ENCODE measurements around the gene PRKD1.
"Not testable (repeated sequence)": the region's sequence is repeated elsewhere in the genome, so short reads cannot be mapped to it uniquely, and the experiment has no call there.

The PRKD1 gene

GRCh38 chr14:29865299-29865698 is 62.3 kb downstream of the PRKD1 start:
- no peak for ATAC-seq
- no peaks in the 10 kb centered on the region for H3K36me3 Mint-ChIP-seq
- no peak overlapping the region for H3K27ac Mint-ChIP-seq
- no peak overlapping the region for H3K4me3 Mint-ChIP-seq
- no peaks in the 10 kb centered on the region for H3K9me3 Mint-ChIP-seq
- no peaks in the 10 kb centered on the region for H3K27me3 Mint-ChIP-seq
- H3K4me1 Mint-ChIP-seq, result no peaks in the 10 kb centered on the region

GRCh38 chr14:29861996-29862395 is 65.7 kb downstream of the PRKD1 start:
- Mint-ChIP-seq H3K27me3 (no peaks in the 10 kb centered on the region), H3K4me3 (no peak overlapping the region), H3K9me3 (no peaks in the 10 kb centered on the region), H3K36me3 (no peaks in the 10 kb centered on the region), H3K27ac (no peak overlapping the region), H3K4me1 (peaks cover 21% of the 10 kb centered on the region)
- no peak for ATAC-seq

- ATAC-seq, result peak; percentile 92
- H3K4me3 Mint-ChIP-seq, result peak overlapping the region; percentile 68
- peaks cover 10% of the 10 kb centered on the region for H3K9me3 Mint-ChIP-seq
- H3K36me3 Mint-ChIP-seq, result no peaks in the 10 kb centered on the region
- no peaks in the 10 kb centered on the region for H3K27me3 Mint-ChIP-seq
- H3K27ac Mint-ChIP-seq, result peak overlapping the region; percentile 92
- H3K4me1 Mint-ChIP-seq, result peaks cover 25% of the 10 kb centered on the region
These were observed 69.3 kb downstream of the PRKD1 start for GRCh38 chr14:29858299-29858698.

- Mint-ChIP-seq H3K4me1 (peaks cover 25% of the 10 kb centered on the region), H3K27ac (peak overlapping the region; percentile 92), H3K27me3 (no peaks in the 10 kb centered on the region), H3K9me3 (peaks cover 10% of the 10 kb centered on the region), H3K36me3 (peaks cover under 1% of the 10 kb centered on the region), H3K4me3 (peak overlapping the region; percentile 68)
- ATAC-seq, result peak; percentile 88
These were observed 70.1 kb downstream of the PRKD1 start for GRCh38 chr14:29857551-29857950.

- no peak overlapping the region for H3K4me3 Mint-ChIP-seq
- peak overlapping the region; percentile 92 for H3K27ac Mint-ChIP-seq
- peaks cover 6% of the 10 kb centered on the region for H3K36me3 Mint-ChIP-seq
- no peaks in the 10 kb centered on the region for H3K27me3 Mint-ChIP-seq
- H3K9me3 Mint-ChIP-seq, result peaks cover 18% of the 10 kb centered on the region
- no peak for ATAC-seq
- peaks cover 25% of the 10 kb centered on the region for H3K4me1 Mint-ChIP-seq
These were observed 71.1 kb downstream of the PRKD1 start for GRCh38 chr14:29856516-29856915.

GRCh38 chr14:29853691-29854090 is 74.0 kb downstream of the PRKD1 start:
- Mint-ChIP-seq H3K9me3 (peaks cover 24% of the 10 kb centered on the region), H3K4me1 (peaks cover 21% of the 10 kb centered on the region)
- H3K36me3 Mint-ChIP-seq, H3K4me3 Mint-ChIP-seq, ATAC-seq, H3K27ac Mint-ChIP-seq, H3K27me3 Mint-ChIP-seq: not testable (repeated sequence)

- peaks cover 17% of the 10 kb centered on the region for H3K4me1 Mint-ChIP-seq
- no peak overlapping the region for H3K4me3 Mint-ChIP-seq
- peaks cover 24% of the 10 kb centered on the region for H3K9me3 Mint-ChIP-seq
- no peak overlapping the region for H3K27ac Mint-ChIP-seq
- ATAC-seq, result no peak
- peaks cover 6% of the 10 kb centered on the region for H3K36me3 Mint-ChIP-seq
- H3K27me3 Mint-ChIP-seq, result no peaks in the 10 kb centered on the region
These were observed 74.4 kb downstream of the PRKD1 start for GRCh38 chr14:29853272-29853671.

GRCh38 chr14:29851397-29851796 is 76.2 kb downstream of the PRKD1 start:
- peaks cover 24% of the 10 kb centered on the region for H3K9me3 Mint-ChIP-seq
- H3K27ac Mint-ChIP-seq, result no peak overlapping the region
- no peaks in the 10 kb centered on the region for H3K27me3 Mint-ChIP-seq
- H3K36me3 Mint-ChIP-seq, result peaks cover 6% of the 10 kb centered on the region
- no peak for ATAC-seq
- peaks cover 5% of the 10 kb centered on the region for H3K4me1 Mint-ChIP-seq
- no peak overlapping the region for H3K4me3 Mint-ChIP-seq

- H3K4me3 Mint-ChIP-seq, result no peak overlapping the region
- peaks cover 10% of the 10 kb centered on the region for H3K4me1 Mint-ChIP-seq
These were observed 80.6 kb downstream of the PRKD1 start for GRCh38 chr14:29847056-29847380.

GRCh38 chr14:29846339-29847055 is 81.2 kb downstream of the PRKD1 start:
- no peaks in the 10 kb centered on the region for H3K36me3 Mint-ChIP-seq
- peak overlapping the region; percentile 58 for H3K27ac Mint-ChIP-seq
- H3K4me1 Mint-ChIP-seq, result peaks cover 10% of the 10 kb centered on the region
- ATAC-seq, result peak; percentile 47
- no peak overlapping the region for H3K4me3 Mint-ChIP-seq
- H3K27me3 Mint-ChIP-seq, result no peaks in the 10 kb centered on the region
- peaks cover 7% of the 10 kb centered on the region for H3K9me3 Mint-ChIP-seq

More at GRCh38 chr14:29847056-29847380, 80.6 kb downstream of the PRKD1 start:
- peak overlapping the region; percentile 58 for H3K27ac Mint-ChIP-seq
- ATAC-seq, result no peak
- H3K27me3 Mint-ChIP-seq, result no peaks in the 10 kb centered on the region
- peaks cover 11% of the 10 kb centered on the region for H3K9me3 Mint-ChIP-seq
- H3K36me3 Mint-ChIP-seq, result peaks cover under 1% of the 10 kb centered on the region

GRCh38 chr14:29843981-29844380 is 83.7 kb downstream of the PRKD1 start:
- Mint-ChIP-seq H3K4me1 (peaks cover 10% of the 10 kb centered on the region), H3K4me3 (no peak overlapping the region), H3K27me3 (no peaks in the 10 kb centered on the region), H3K9me3 (peaks cover 8% of the 10 kb centered on the region), H3K27ac (no peak overlapping the region), H3K36me3 (peaks cover 8% of the 10 kb centered on the region)
- ATAC-seq, result no peak

GRCh38 chr14:29842228-29842627 is 85.4 kb downstream of the PRKD1 start:
- peaks cover 13% of the 10 kb centered on the region for H3K36me3 Mint-ChIP-seq
- peaks cover 10% of the 10 kb centered on the region for H3K4me1 Mint-ChIP-seq
- ATAC-seq, result no peak
- peaks cover 11% of the 10 kb centered on the region for H3K9me3 Mint-ChIP-seq
- H3K27me3 Mint-ChIP-seq, result no peaks in the 10 kb centered on the region
- H3K4me3 Mint-ChIP-seq, result no peak overlapping the region
- H3K27ac Mint-ChIP-seq, result no peak overlapping the region

GRCh38 chr14:29840369-29840892 is 87.2 kb downstream of the PRKD1 start:
- Mint-ChIP-seq H3K36me3 (peaks cover 13% of the 10 kb centered on the region), H3K9me3 (peaks cover 15% of the 10 kb centered on the region)
- H3K4me3 Mint-ChIP-seq, H3K27me3 Mint-ChIP-seq, H3K27ac Mint-ChIP-seq, ATAC-seq, H3K4me1 Mint-ChIP-seq: not testable (repeated sequence)

- H3K27ac Mint-ChIP-seq, ATAC-seq, H3K4me3 Mint-ChIP-seq, H3K4me1 Mint-ChIP-seq, H3K27me3 Mint-ChIP-seq: not testable (repeated sequence)
- Mint-ChIP-seq H3K9me3 (peaks cover 15% of the 10 kb centered on the region), H3K36me3 (peaks cover 13% of the 10 kb centered on the region)
These were observed 88.0 kb downstream of the PRKD1 start for GRCh38 chr14:29839691-29840090.

GRCh38 chr14:29838752-29839151 is 88.9 kb downstream of the PRKD1 start:
- Mint-ChIP-seq H3K36me3 (peaks cover 13% of the 10 kb centered on the region), H3K27me3 (no peaks in the 10 kb centered on the region)
- ATAC-seq, result no peak

GRCh38 chr14:29836395-29836794 is 91.3 kb downstream of the PRKD1 start:
- Mint-ChIP-seq H3K4me1 (no peaks in the 10 kb centered on the region), H3K27me3 (no peaks in the 10 kb centered on the region), H3K36me3 (peaks cover 13% of the 10 kb centered on the region), H3K9me3 (peaks cover 14% of the 10 kb centered on the region), H3K4me3 (no peak overlapping the region), H3K27ac (no peak overlapping the region)
- no peak for ATAC-seq

More at GRCh38 chr14:29838752-29839151, 88.9 kb downstream of the PRKD1 start:
- Mint-ChIP-seq H3K4me1 (no peaks in the 10 kb centered on the region), H3K27ac (no peak overlapping the region), H3K4me3 (no peak overlapping the region), H3K9me3 (peaks cover 15% of the 10 kb centered on the region)

Measured in stimulated activated memory B cell treated with anti-CD40 and anti-IgM and Interleukin-4, amounts not matched to agents 10 μg/mL and 1 μg/mL and 100 μg/mL, for 72 hours (primary cell).